AG04449 (cell line): ENCODE measurements around the gene RNPS1.
"Not testable (repeated sequence)": the region's sequence is repeated elsewhere in the genome, so short reads cannot be mapped to it uniquely, and the experiment has no call there.

Experiments used
- CTCF ChIA-PET: fragments of 350-600 bp; formaldehyde crosslinking; extraction: SDS; loops from one replicate; lab custom pipeline; 2021; ENCODE audit warnings: antibody characterized with exemption; lab: Yijun Ruan, JAX
- POLR2A ChIA-PET: fragments of 400-600, 350-600 bp; formaldehyde crosslinking; extraction: SDS; loops from one replicate; lab custom pipeline; 2020; ENCODE audit warnings: antibody characterized with exemption, inconsistent platforms; lab: Yijun Ruan, JAX
- DNase-seq: peaks from one replicate; pipeline ENCODE4 v3.0.0-alpha.2; 2010; ENCODE audit warnings: low read depth, low spot score
- H3K4me3 ChIP-seq: 2 replicates; pipeline ENCODE4 v1.5.1; 2011; ENCODE audit warnings: low read depth, mild to moderate bottlenecking, control low read depth, low read length
- TF ChIP-seq, protein P1 (sequence below): IDR thresholded peaks from one replicate; pipeline ENCODE4 v1.5.1; 2011; ENCODE audit warnings: mild to moderate bottlenecking, moderate library complexity, low read length, control low read depth, inconsistent platforms; ENCODE audit not compliant: insufficient read depth; ENCODE audit errors: missing control alignments

RNPS1 gene

GRCh38 chr16:2273931-2274330 lies 6.0 kb upstream of the RNPS1 start:
- no peak overlapping the region for H3K4me3 ChIP-seq
- no peak for DNase-seq
- CTCF ChIA-PET = no interaction called here
- TF ChIP-seq, protein P1, sequence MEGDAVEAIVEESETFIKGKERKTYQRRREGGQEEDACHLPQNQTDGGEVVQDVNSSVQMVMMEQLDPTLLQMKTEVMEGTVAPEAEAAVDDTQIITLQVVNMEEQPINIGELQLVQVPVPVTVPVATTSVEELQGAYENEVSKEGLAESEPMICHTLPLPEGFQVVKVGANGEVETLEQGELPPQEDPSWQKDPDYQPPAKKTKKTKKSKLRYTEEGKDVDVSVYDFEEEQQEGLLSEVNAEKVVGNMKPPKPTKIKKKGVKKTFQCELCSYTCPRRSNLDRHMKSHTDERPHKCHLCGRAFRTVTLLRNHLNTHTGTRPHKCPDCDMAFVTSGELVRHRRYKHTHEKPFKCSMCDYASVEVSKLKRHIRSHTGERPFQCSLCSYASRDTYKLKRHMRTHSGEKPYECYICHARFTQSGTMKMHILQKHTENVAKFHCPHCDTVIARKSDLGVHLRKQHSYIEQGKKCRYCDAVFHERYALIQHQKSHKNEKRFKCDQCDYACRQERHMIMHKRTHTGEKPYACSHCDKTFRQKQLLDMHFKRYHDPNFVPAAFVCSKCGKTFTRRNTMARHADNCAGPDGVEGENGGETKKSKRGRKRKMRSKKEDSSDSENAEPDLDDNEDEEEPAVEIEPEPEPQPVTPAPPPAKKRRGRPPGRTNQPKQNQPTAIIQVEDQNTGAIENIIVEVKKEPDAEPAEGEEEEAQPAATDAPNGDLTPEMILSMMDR = no peak
- POLR2A ChIA-PET = interaction anchor here (0.7 kb wide), 1 partner anchor 11 kb away, joined by 3 read pairs; no protein-coding TSS in a partner anchor

DNA sequence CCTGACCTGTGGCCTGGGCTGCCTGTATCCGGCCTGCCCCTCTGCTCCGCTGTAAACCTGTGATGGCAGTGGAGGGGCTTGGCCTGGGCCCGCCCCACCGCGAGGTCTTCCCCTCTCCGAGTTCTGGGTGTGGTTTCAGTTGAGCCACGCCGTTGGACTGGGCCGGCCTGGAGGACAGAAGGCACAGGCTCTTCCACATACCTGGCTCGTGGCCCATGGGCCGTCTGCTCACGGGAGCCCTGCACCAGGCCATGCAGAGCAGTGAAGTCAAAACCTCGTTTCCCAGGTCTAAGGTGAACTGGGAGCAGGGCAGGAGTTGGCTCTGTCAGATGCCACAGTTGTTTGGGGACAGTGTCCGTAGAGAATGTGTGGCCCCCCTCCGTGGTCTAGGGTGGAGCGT lies 5.6 kb upstream of the RNPS1 start:
- POLR2A ChIA-PET = no interaction called here
- CTCF ChIA-PET = no interaction called here
- no peak for DNase-seq
- TF ChIP-seq, protein P1 = no peak
- H3K4me3 ChIP-seq = no peak overlapping the region

DNA sequence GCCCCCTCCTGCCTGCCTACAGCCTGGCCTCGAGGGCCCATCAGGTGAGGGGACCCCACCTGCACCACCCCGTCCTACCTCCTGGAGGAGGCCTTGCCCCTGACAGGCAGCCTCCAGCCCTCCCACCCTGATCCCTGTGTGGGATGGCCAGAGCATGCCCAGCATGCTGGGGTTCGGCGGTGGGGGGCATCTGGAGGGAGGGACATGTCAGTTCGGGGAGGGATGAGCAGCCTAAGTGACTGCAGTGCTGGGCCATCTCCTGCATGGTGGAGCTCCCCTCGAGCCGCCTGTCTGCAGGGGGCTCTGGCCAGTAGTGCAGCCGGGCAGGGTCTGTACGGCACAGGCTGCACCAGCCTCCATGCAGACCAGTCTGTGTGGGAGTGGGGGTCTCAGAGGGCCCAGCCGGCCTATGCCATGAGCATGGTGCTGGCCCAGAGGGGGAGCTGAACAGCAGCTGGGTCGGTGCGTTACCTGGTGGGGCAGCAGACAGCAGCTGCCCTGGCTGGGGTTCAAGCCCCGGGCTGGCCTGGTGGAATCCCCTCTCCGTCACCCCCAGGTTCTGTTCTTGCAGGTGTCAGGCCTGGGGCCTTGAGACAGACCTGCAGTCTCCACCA lies 4.0 kb upstream of the RNPS1 start:
- ChIA-PET CTCF (interaction anchor here (0.8 to 1.9 kb wide), 3 partner anchors 21 to 229 kb away, joined by 3 to 5 read pairs (median 3); partner anchors contain the start of genes ABCA3 and ECI1), POLR2A (no interaction called here)
- H3K4me3 ChIP-seq = no peak overlapping the region
- no peak for DNase-seq
- TF ChIP-seq, protein P1 = no peak

- no peak for DNase-seq
- no peak overlapping the region for H3K4me3 ChIP-seq
- TF ChIP-seq, protein P1 = no peak
- POLR2A ChIA-PET = no interaction called here
- CTCF ChIA-PET = interaction anchor here (0.8 to 1.9 kb wide), 6 partner anchors 19 to 231 kb away, joined by 3 to 6 read pairs (median 4); partner anchors contain the start of genes ABCA3 and ECI1
These were observed 2.9 kb upstream of the RNPS1 start for GRCh38 chr16:2270588-2271470.

DNA sequence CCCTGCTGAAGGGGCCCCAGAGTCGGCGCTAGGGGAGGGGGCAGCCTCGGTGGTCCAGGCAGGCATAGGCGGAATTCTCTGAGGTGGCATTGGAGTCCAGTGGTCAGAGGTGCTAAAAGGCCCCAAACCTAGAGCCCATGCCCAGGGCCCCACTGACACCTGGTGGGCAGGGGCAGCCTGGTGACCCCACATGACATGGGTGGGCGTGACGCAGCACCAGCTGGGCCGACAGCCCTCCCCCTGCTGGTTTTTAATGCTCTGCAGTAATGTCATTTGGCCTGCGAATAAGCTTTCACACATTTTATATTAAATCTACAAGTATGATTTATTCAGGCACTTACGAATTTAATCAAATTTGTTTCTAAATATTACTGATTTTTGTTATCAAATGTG lies 2.1 kb upstream of the RNPS1 start:
- CTCF ChIA-PET = interaction anchor here (0.9 to 1.5 kb wide), 4 partner anchors 12 to 231 kb away, joined by 4 to 6 read pairs (median 5); partner anchors contain the start of gene ABCA3
- no peak overlapping the region; the same call in 1 of the 2 replicates for H3K4me3 ChIP-seq
- no peak for DNase-seq
- TF ChIP-seq, protein P1 = no peak
- POLR2A ChIA-PET = no interaction called here

DNA sequence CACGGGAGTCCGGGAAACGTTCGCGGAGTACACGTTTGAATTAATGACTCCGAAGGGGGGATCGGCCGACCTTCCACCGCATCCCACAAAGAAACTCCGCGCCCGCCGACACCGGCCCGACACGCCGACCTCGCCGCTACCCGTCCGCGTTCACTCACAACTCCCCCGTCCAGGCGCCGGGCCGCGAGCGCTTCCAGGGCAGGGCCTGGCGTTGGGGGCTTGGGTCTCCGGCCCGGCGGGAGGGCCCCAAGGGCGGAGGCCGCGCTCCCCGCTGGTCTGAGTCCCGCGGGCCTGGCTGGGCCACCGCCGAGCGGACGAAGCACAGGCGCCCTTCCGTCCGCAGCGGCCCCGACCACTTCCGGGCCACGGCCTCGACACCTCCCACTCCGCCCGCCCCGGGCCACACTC lies 417 bp downstream of the RNPS1 start:
- POLR2A ChIA-PET, DNase-seq: not testable (repeated sequence)
- H3K4me3 ChIP-seq = peak overlapping the region; percentile 98
- CTCF ChIA-PET = interaction anchor here (7.2 kb wide), 1 partner anchor 15 kb away, joined by 44 read pairs; the partner anchor contains the start of gene ECI1

- POLR2A ChIA-PET = not testable (repeated sequence)
These were observed 1.0 kb downstream of the RNPS1 start for GRCh38 chr16:2266887-2267286.

DNA sequence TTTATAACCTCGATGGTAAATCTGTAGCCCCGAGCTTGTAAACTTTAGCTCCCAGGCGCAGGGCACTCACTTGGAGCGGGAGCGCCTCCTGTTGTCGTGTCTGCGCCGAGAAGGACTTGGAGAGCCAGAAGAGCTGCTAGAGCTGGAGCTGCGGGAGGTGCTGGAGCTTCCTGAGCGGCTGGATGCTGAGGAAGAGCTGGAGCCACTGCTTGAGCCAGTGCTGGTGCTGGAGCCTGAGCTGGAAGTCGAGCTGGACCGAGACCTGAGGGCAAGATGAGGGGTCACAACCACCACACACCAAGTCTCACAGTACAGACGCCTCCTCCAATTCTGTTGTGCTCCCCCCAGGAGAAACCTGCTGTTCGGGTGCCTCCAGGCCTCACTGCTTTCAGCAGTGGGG lies 4.9 kb downstream of the RNPS1 start:
- DNase-seq, H3K4me3 ChIP-seq: not testable (repeated sequence)
- CTCF ChIA-PET = interaction anchor here (1.2 to 7.2 kb wide), 2 partner anchors 10 to 159 kb away, joined by 3 to 44 read pairs; partner anchors contain the start of gene ECI1
- POLR2A ChIA-PET = interaction anchor here (0.7 to 1.1 kb wide), 3 partner anchors 12 to 435 kb away, joined by 3 to 4 read pairs (median 3); partner anchors contain the start of gene ECI1

More at GRCh38 chr16:2266887-2267286, 1.0 kb downstream of the RNPS1 start:
- DNase-seq = not testable (repeated sequence)
- CTCF ChIA-PET = interaction anchor here (1.0 to 7.2 kb wide), 2 partner anchors 10 to 14 kb away, joined by 3 to 44 read pairs; partner anchors contain the start of gene ECI1
- peak overlapping the region; percentile 98 for H3K4me3 ChIP-seq
